ENCODE results near the gene RCAN2. TPM values are rescaled to one million over a fixed set of nuclear protein-coding genes. Genes with fewer than 3 reads are reported as not detected.

Gene RCAN2
- total and polyA plus RNA-seq, 7 donors, result 5.0 to 22.7 (median 9.1) TPM

- Histone ChIP-seq H3K27ac (no peak overlapping the region), H3K27me3 (no peaks in the 10 kb centered on the region), H3K36me3 (no peaks in the 10 kb centered on the region), H3K4me1 (no peaks in the 10 kb centered on the region), H3K9me3 (no peaks in the 10 kb centered on the region), H3K4me3 (no peak overlapping the region)
- DNase-seq, result no peak
- intact Hi-C loops (cut with DNase I), result no loop called here
- 93 to 97% methylated on average over 3 of the region's 3 CpGs for WGBS, 2 donors
- TF ChIP-seq POLR2AphosphoS5 (IDR thresholded peaks at IDR 0.05) (no peak), POLR2A (IDR thresholded peaks at IDR 0.05) (no peak), EP300 (IDR thresholded peaks at IDR 0.05) (no peak), CTCF (IDR thresholded peaks at IDR 0.05) (no peak)
Observed at GRCh38 chr6:46251583-46252339, 239.5 kb downstream of the RCAN2 start.

GRCh38 chr6:46248143-46248542 is 243.1 kb downstream of the RCAN2 start:
- 95 to 98% methylated on average over 2 of the region's 2 CpGs for WGBS, 2 donors
- Histone ChIP-seq H3K36me3 (no peaks in the 10 kb centered on the region), H3K27me3 (no peaks in the 10 kb centered on the region), H3K4me1 (no peaks in the 10 kb centered on the region), H3K4me3 (no peak overlapping the region), H3K9me3 (no peaks in the 10 kb centered on the region), H3K27ac (no peak overlapping the region)
- intact Hi-C loops (cut with DNase I), result no loop called here
- TF ChIP-seq POLR2A (IDR thresholded peaks at IDR 0.05) (no peak), EP300 (IDR thresholded peaks at IDR 0.05) (no peak), CTCF (IDR thresholded peaks at IDR 0.05) (no peak), POLR2AphosphoS5 (IDR thresholded peaks at IDR 0.05) (no peak)
- no peak for DNase-seq

- WGBS, 2 donors, result 76 to 89% methylated on average over 8 of the region's 8 CpGs
- intact Hi-C loops (cut with DNase I), result no loop called here
- H3K27ac ChIP-seq, result no peak overlapping the region
- no peaks in the 10 kb centered on the region for H3K9me3 ChIP-seq
- no peaks in the 10 kb centered on the region for H3K36me3 ChIP-seq
- no peaks in the 10 kb centered on the region for H3K27me3 ChIP-seq
- no peak for TF ChIP-seq POLR2A (IDR thresholded peaks at IDR 0.05)
- TF ChIP-seq CTCF (IDR thresholded peaks at IDR 0.05), result no peak
- no peak for TF ChIP-seq POLR2AphosphoS5 (IDR thresholded peaks at IDR 0.05)
- no peak for TF ChIP-seq EP300 (IDR thresholded peaks at IDR 0.05)
- no peaks in the 10 kb centered on the region for H3K4me1 ChIP-seq
- no peak for DNase-seq
- H3K4me3 ChIP-seq, result no peak overlapping the region
Observed at GRCh38 chr6:46246727-46247126, 244.5 kb downstream of the RCAN2 start.

DNA sequence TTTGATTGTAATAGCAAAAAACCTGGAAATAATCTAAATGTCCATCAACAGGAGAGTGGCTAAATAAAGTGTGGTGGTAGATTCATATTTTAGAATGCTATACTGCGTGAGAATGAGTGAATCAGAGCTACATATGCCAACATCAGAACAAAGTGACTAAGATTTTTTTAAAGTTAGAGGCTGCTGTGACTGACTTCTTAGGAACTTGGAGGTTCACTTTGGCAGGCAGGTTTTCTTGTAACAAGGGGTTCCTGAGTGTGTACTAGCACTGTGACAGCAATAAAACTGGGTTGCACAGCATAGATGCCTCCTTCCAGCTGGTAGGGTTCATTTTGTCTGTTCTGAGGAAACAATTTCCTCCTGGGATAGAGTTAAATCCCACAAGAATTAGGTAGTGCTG is 245.2 kb downstream of the RCAN2 start:
- no peak for DNase-seq
- Histone ChIP-seq H3K9me3 (no peaks in the 10 kb centered on the region), H3K4me3 (no peak overlapping the region), H3K27ac (no peak overlapping the region), H3K36me3 (no peaks in the 10 kb centered on the region), H3K27me3 (no peaks in the 10 kb centered on the region), H3K4me1 (no peaks in the 10 kb centered on the region)
- no peak for TF ChIP-seq POLR2AphosphoS5 (IDR thresholded peaks at IDR 0.05)
- TF ChIP-seq POLR2A (IDR thresholded peaks at IDR 0.05), result no peak
- WGBS, 2 donors, result 95 to 100% methylated on average over 1 of the region's 1 CpG
- intact Hi-C loops (cut with DNase I), result no loop called here

GRCh38 chr6:46244670-46245069 is 246.6 kb downstream of the RCAN2 start:
- H3K36me3 ChIP-seq, result no peaks in the 10 kb centered on the region
- H3K4me1 ChIP-seq, result no peaks in the 10 kb centered on the region
- no peak overlapping the region for H3K4me3 ChIP-seq
- WGBS, 2 donors, result 98 to 100% methylated on average over 1 of the region's 1 CpG
- H3K27me3 ChIP-seq, result no peaks in the 10 kb centered on the region
- DNase-seq, result no peak
- no peaks in the 10 kb centered on the region for H3K9me3 ChIP-seq
- intact Hi-C loops (cut with DNase I), result no loop called here
- no peak for TF ChIP-seq EP300 (IDR thresholded peaks at IDR 0.05)
- TF ChIP-seq CTCF (IDR thresholded peaks at IDR 0.05), result no peak
- TF ChIP-seq POLR2A (IDR thresholded peaks at IDR 0.05), result no peak
- TF ChIP-seq POLR2AphosphoS5 (IDR thresholded peaks at IDR 0.05), result no peak
- H3K27ac ChIP-seq, result no peak overlapping the region
